GM12874 (cell line): ENCODE measurements around the gene AGFG2.
A peak's percentile ranks its signal among the peaks of the same experiment; 100 is the strongest.

ENCODE experiments used
- TF ChIP-seq, protein P1 (sequence below): IDR thresholded peaks from 2 replicates; pipeline ENCODE4 v1.5.1; 2011; ENCODE audit warnings: low read depth, mild to moderate bottlenecking, control low read depth, low read length, moderate library complexity; ENCODE audit not compliant: insufficient read depth

Gene AGFG2

DNA sequence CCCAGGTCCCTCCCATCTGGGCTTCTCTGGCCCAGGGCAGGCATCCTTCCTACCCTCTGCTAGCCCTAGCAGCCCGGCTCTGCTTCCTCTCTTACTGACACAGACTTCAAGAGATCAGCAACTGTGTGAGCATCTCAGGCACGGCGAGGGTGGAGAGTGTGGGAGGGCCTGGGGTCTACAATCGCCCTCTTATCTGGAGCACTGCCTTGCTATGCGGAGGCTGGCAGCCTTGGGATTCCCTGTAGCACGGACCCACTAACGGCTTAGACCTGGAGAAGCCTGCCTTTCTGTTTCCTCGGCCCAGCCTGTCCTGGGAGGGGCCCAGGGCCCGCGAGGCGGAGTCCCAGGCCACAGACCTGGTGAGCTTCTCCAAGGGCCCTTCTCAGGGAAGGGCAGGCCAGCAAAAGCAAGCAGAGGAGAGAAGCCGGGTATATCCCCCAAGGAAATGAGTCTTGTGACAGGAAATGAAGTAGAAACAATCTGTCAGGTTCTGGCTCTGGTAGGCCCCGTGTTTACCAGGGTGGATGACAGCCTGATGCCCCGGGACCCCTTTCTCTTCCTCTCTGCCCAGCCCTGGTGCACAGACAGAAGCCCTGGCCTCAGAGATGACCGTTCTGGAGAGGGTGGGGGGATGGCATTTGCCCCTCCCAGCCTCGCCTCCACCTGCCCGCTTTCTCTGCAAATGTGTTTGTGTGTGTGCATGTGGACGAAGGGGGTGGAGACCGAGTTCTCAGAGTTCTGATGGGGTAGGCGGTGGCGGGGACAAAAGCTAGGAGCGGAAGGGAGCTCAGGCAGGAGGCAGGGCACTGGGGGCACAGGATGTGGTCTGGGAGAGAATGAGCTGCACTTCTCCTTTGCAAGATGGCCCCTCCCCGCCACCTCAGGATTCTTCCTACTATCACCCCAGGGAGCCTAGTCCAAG lies 44.4 kb downstream of the AGFG2 start:
- TF ChIP-seq, protein P1, sequence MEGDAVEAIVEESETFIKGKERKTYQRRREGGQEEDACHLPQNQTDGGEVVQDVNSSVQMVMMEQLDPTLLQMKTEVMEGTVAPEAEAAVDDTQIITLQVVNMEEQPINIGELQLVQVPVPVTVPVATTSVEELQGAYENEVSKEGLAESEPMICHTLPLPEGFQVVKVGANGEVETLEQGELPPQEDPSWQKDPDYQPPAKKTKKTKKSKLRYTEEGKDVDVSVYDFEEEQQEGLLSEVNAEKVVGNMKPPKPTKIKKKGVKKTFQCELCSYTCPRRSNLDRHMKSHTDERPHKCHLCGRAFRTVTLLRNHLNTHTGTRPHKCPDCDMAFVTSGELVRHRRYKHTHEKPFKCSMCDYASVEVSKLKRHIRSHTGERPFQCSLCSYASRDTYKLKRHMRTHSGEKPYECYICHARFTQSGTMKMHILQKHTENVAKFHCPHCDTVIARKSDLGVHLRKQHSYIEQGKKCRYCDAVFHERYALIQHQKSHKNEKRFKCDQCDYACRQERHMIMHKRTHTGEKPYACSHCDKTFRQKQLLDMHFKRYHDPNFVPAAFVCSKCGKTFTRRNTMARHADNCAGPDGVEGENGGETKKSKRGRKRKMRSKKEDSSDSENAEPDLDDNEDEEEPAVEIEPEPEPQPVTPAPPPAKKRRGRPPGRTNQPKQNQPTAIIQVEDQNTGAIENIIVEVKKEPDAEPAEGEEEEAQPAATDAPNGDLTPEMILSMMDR = no peak

DNA sequence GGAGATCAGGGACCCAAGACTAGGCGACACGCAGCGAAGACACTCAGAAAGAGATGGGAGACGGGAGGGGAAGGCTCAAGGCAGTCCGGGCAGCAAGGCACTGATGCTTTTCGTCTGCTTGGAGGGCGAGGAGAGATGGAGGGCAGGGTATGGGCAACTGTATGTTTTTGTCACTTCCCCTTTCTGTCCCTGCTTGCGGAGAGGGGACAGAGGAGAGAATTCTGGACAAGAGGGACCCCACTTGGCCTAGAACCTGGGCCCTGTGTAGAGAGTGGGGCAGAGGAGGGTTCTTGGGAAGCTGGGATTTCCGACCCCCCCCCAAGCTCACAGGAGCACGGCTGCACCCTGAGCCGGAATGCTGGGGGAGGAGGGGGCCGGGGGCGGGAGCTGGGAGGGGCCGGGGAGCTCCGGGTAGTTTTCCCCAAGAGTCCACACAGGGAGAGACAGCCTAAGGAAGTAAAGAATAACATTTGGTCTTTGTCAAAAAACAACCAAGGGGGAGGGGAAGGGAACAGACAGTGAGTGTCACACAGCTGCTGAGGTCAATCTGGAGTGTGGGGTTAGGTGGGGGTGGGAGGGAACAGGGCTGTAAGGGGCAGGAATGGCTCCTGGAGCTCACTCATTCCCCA lies 45.2 kb downstream of the AGFG2 start:
- TF ChIP-seq, protein P1 = no peak

DNA sequence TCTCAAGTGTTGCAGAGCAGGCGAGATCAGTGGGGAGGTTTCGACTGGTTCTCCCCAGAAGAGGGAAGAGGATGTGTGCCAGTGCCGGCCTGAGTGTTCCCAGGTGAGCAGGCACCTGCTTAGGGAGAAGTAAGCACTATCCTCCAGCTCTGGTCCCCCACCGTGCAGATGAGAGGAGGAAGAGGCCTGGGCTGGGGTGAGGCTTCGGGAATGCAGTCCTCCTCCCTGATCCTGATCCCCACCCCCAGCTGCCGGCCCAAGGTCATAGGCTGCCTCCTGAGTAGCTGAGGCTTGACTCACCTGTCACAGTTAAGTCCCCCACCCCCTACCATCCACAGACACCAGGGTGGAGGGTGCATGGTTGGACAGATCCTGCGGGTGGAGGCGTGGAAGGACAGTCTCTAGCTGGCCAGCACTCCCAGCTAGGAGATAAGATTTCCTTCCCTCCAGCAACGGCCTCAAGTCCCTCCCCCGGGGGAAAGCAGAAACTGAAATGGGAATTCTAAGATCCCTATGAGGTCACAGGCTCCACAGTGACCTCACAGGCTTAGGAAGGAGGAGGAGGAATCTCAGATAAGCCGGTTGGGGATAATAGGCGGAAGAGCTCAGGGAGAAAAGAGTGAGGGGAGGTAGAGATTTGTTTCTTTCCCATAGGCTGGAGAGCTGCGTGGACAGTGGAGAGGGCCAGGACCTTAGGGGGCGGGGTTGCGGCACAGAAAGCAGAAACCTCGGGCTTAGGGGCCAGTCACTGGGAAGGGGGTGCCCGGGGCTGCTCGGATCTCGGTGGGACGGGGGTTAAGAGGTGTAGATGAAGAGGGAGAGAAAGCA lies 45.9 kb downstream of the AGFG2 start:
- TF ChIP-seq, protein P1 = no peak

DNA sequence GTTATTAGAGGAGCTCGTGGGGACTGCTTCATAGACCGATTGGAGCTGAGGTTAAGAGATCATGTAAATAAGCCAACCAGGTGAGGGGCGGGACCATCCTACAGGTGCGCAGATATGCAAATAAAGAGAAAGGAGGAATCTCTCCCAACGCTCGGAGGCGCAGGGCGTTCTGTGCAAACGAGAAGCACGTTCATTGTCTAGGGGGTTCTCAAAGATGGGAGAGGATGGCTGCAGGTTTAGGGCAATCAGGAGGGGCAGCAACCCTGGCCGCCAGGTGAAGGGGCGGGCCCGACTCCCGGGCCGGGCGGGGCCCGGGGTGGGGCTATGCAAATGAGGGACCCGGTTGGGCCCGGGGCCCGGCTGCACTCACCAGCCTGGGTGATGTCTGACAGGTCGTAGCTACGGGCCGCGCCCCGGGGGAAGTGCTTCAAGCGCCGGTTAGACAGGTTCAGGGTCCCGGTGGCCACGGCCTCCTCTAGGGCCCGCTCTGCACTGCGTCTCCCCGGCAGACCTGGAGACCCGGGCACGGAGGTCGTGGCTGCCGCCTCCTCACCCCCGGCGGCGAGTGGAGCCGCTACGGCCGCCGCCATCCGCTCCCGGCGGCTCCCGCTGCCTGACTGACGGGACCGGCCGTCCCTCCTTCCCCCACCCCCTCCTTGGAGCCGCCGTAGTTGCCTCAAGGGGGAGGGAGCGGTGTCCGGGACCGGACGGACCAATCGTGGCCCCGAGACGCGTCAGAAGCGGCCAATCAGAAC lies 46.7 kb downstream of the AGFG2 start, which contains the start of gene LRCH4:
Gene LRCH4 (minus strand): TSS at position 619 of the 755 bp plus-strand sequence. CDS start 29 bp downstream, at position 590.
- TF ChIP-seq, protein P1 = no peak

DNA sequence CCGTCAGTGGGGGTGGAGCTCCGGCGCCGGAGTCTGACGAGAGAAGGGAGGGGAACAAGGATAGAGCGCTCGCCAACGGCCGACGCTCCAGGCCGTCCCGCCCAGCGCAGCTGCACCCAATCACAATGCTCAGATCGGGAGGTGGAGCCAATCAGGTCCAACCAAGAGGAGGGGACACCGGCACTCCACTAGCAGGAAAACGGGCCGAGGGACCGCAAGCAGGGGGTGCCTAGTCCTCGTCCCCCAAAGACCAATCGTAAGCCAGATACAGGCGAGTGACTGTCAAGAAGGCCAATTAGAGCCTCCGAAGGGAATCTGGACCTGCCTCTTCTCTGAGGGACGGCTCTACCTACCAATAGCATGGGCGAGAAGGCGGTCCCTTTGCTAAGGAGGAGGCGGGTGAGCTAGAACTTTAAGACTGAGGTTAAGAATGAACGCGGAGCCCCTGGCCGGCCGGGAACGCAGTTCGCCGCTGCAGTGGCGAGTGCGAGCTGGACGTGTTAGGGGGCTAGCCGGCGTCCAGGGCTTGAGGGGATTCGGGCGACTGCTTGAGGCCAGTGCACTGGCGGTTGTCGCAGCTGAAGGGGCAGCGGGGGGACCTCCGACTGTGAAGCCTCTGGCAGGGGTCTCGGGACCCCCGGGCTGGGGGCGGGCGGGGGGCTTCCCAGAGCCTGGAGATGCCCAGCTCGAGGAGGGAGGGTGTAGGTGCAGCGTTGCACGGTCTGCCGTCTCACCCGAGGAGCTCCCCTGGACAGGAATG lies 47.4 kb downstream of the AGFG2 start, which contains the start of gene FBXO24:
Gene FBXO24 (plus strand): TSS at position 63 of the 760 bp plus-strand sequence. CDS start 298 bp downstream, at position 361.
- TF ChIP-seq, protein P1 = no peak

DNA sequence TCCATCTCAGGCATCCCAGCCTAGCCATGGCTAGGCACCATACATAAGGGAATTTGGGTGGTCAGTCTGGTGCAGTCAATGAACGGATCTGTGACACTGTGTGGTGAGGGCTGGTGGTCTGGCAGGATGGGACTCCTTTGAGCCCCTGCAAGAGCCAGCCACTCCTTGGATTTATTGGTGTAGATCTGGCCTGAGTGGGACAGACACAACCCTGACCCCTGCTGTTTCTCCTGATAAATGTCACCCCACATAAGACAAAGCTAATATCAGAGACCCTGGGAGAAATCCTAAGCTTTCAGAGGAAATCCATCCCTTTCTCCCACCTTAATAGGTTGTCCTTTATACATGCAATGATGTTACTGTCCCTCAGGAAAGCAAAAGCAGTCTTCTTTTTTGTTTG lies 49.4 kb downstream of the AGFG2 start:
- TF ChIP-seq, protein P1 = peak; percentile 27; the same call in 1 of the 2 replicates
